Measurements from ENCODE around the gene HCST. TPM values are rescaled to one million over a fixed set of nuclear protein-coding genes. Genes with fewer than 3 reads are reported as not detected.
A peak's percentile ranks its signal among the peaks of the same experiment; 100 is the strongest.
"Not testable (repeated sequence)": the region's sequence is repeated elsewhere in the genome, so short reads cannot be mapped to it uniquely, and the experiment has no call there.

The HCST gene
- total RNA-seq, 4 donors from 2014 or later, result 10.5 to 37.6 (median 15.5) TPM

- peak overlapping the region in 3 of 4 donors; percentile 62 to 94 (median 64) for H3K27ac ChIP-seq
- 65 to 77% methylated on average over 10 of the region's 10 CpGs for WGBS, 2 donors
- TF ChIP-seq EP300 (IDR thresholded peaks at IDR 0.05), result peak; percentile 65 to 78
- TF ChIP-seq CTCF (IDR thresholded peaks at IDR 0.05), result no peak
- TF ChIP-seq POLR2A (IDR thresholded peaks at IDR 0.05), result peak; percentile 8 to 26
- H3K36me3 ChIP-seq, result no peaks in the 10 kb centered on the region
- H3K4me1 ChIP-seq, result peaks cover 0 to 17% (median 0%) of the 10 kb centered on the region in 4 donors
- no peaks in the 10 kb centered on the region for H3K27me3 ChIP-seq
- H3K9me3 ChIP-seq, result no peaks in the 10 kb centered on the region
- H3K4me3 ChIP-seq, result peak overlapping the region in 1 of 4 donors; percentile 39
- peak; percentile 42 to 73 for DNase-seq (ENCODE audit: low spot score in 2 of 2)
These were observed 6.8 kb downstream of the HCST start for GRCh38 chr19:35908973-35909683.

DNA sequence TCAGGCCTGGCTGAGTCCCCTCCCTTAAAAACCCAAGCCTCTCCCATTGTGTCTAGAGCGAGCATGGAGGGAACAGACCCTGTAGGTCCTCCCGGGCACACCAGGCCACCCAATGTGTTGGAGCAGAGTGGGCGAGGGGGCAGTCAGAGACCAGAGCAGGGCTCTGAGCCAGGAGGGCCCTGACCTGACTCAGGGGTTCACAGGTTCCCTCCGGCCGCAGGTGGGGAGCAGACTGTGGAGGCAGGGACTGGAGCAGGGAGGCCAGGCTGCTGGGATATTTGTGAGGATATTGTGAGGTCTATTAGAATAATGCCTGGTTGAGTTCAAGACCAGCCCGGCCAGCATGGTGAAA lies 7.3 kb downstream of the HCST start:
- peak overlapping the region in 3 of 4 donors; percentile 62 to 65 (median 64) for H3K27ac ChIP-seq
- no peaks in the 10 kb centered on the region for H3K36me3 ChIP-seq
- no peaks in the 10 kb centered on the region for H3K27me3 ChIP-seq
- 54 to 55% methylated on average over 6 of the region's 6 CpGs for WGBS, 2 donors
- DNase-seq (ENCODE audit: low spot score in 2 of 2), result no peak
- no peak for TF ChIP-seq EP300 (IDR thresholded peaks at IDR 0.05)
- TF ChIP-seq CTCF (IDR thresholded peaks at IDR 0.05), result no peak
- no peak for TF ChIP-seq POLR2A (IDR thresholded peaks at IDR 0.05)
- H3K4me1 ChIP-seq, result peaks cover 0 to 13% (median 0%) of the 10 kb centered on the region in 4 donors
- H3K4me3 ChIP-seq, result no peak overlapping the region
- H3K9me3 ChIP-seq, result no peaks in the 10 kb centered on the region

DNA sequence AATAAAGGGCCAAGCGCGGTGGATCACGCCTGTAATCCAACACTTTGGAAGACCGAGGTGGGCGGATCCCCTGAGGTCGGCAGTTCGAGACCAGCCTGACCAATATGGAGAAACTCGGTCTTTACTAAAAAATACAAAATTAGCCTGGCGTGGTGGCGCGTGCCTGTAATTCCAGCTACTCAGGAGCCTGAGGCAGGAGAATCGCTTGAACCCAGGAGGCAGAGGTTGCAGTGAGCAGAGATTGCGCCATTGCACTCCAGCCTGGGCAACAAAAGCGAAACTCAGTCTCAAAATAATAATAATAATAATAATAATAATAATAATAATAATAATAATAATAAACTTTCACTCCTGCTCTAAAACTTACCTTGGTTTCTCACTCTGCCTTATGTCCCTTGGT lies 8.0 kb downstream of the HCST start:
- H3K4me3 ChIP-seq; DNase-seq (ENCODE audit: low spot score in 2 of 2); H3K27me3 ChIP-seq; H3K9me3 ChIP-seq; H3K36me3 ChIP-seq: not testable (repeated sequence)
- Histone ChIP-seq H3K4me1 (peaks cover 0 to 13% (median 0%) of the 10 kb centered on the region in 4 donors), H3K27ac (peak overlapping the region in 1 of 4 donors; percentile 64)
- WGBS, 2 donors, result 91% methylated on average over 14 of the region's 14 CpGs

- H3K27ac ChIP-seq, result no peak overlapping the region
- WGBS, 2 donors, result 38% methylated on average over 3 of the region's 3 CpGs
These were observed 8.8 kb downstream of the HCST start for GRCh38 chr19:35911173-35911572.

GRCh38 chr19:35911790-35912189 lies 9.5 kb downstream of the HCST start:
- Histone ChIP-seq H3K4me1 (peaks cover 0 to 3% (median 0%) of the 10 kb centered on the region in 4 donors), H3K36me3 (no peaks in the 10 kb centered on the region), H3K27me3 (no peaks in the 10 kb centered on the region), H3K4me3 (no peak overlapping the region), H3K9me3 (no peaks in the 10 kb centered on the region), H3K27ac (no peak overlapping the region)
- TF ChIP-seq POLR2A (IDR thresholded peaks at IDR 0.05), result no peak
- no peak for TF ChIP-seq EP300 (IDR thresholded peaks at IDR 0.05)
- no peak for TF ChIP-seq CTCF (IDR thresholded peaks at IDR 0.05)
- 47 to 51% methylated on average over 5 of the region's 5 CpGs for WGBS, 2 donors
- DNase-seq (ENCODE audit: low spot score in 2 of 2), result no peak

More at GRCh38 chr19:35911173-35911572, 8.8 kb downstream of the HCST start:
- DNase-seq (ENCODE audit: low spot score in 2 of 2), result no peak
- Histone ChIP-seq H3K36me3 (no peaks in the 10 kb centered on the region), H3K9me3 (no peaks in the 10 kb centered on the region), H3K4me3 (no peak overlapping the region), H3K4me1 (peaks cover 0 to 9% (median 0%) of the 10 kb centered on the region in 4 donors), H3K27me3 (no peaks in the 10 kb centered on the region)
- TF ChIP-seq CTCF (IDR thresholded peaks at IDR 0.05) (no peak), EP300 (IDR thresholded peaks at IDR 0.05) (no peak), POLR2A (IDR thresholded peaks at IDR 0.05) (no peak)
